Erythroblast (primary cell): Measurements from ENCODE around the gene ZNF138.

Experiments used
- GATA1 ChIP-seq: IDR thresholded peaks from 2 replicates; pipeline ENCODE4 v1.6.1; 2011; ENCODE audit warnings: low read depth, mild to moderate bottlenecking, control low read depth, low read length, moderate library complexity
- POLR2A ChIP-seq: IDR thresholded peaks from 2 replicates; pipeline ENCODE4 v1.6.1; 2011; ENCODE audit warnings: mild to moderate bottlenecking, low read length

DNA sequence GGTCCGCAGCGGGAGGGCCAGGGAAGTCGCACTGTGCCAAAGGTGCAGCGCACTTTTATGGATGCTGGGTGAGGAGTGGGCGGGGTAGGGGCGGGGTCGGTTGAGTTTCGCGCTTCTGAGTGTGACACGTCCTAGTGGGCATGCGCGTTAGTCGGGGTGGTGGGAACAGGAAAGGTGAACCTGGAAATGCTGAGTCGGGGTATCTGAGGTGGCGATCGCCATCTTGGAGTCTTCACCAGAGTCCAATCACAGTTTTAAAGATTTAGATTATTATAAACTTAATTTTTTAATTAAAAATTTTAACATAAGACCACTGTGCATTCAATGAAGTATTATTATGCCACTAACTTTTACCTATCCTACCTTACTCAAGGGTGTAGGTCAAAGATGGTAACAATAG is 45.7 kb downstream of the ZNF138 start:
- TF ChIP-seq POLR2A (no peak), GATA1 (no peak)
